SK-N-SH treated with all-trans-retinoic acid at 6 μM for 48 hours (cell line): ENCODE data around the gene PSMC1.

Experiments
- ARNTL ChIP-seq: fragments of 450-650 bp; formaldehyde crosslinking; IDR thresholded peaks from 2 replicates; pipeline ENCODE4 v1.5.0; 2020; ENCODE audit warnings: low read depth, mild to moderate bottlenecking, moderate library complexity, borderline replicate concordance
- CREB5 ChIP-seq: fragments of 250-450 bp; sonication (Bioruptor Pico); IDR thresholded peaks from 2 replicates; pipeline ENCODE4 v1.5.1; 2020; ENCODE audit warnings: low read depth, mild to moderate bottlenecking, moderate library complexity
- GLIS3 ChIP-seq: fragments of 250-450 bp; sonication (Bioruptor Pico); IDR thresholded peaks from 2 replicates; pipeline ENCODE4 v1.5.0; 2020; ENCODE audit warnings: mild to moderate bottlenecking, moderate library complexity
- ISL1 ChIP-seq: fragments of 250-450 bp; sonication (Bioruptor Pico); IDR thresholded peaks from 2 replicates; pipeline ENCODE4 v2.1.2; 2022; ENCODE audit warnings: mild to moderate bottlenecking, moderate library complexity
- OSR1 ChIP-seq: fragments of 250-450 bp; sonication (Bioruptor Pico); IDR thresholded peaks from 2 replicates; pipeline ENCODE4 v1.8.0; 2022; ENCODE audit warnings: moderate library complexity, mild to moderate bottlenecking, inconsistent platforms
- POU6F1 ChIP-seq: fragments of 250-450 bp; sonication (Bioruptor Pico); IDR thresholded peaks from 2 replicates; pipeline ENCODE4 v1.8.0; 2021; ENCODE audit warnings: low read depth, mild to moderate bottlenecking, moderate library complexity, borderline replicate concordance
- TCF4 ChIP-seq: fragments of 250-450 bp; sonication (Bioruptor Pico); IDR thresholded peaks from 2 replicates; pipeline ENCODE4 v1.8.0; 2021; ENCODE audit warnings: mild to moderate bottlenecking, moderate library complexity, borderline replicate concordance
- TOX ChIP-seq: fragments of 250-450 bp; sonication (Bioruptor Pico); IDR thresholded peaks from 2 replicates; pipeline ENCODE4 v1.8.0; 2021; ENCODE audit warnings: mild to moderate bottlenecking, moderate library complexity, borderline replicate concordance
- ZC3H10 ChIP-seq: fragments of 250-450 bp; sonication (Bioruptor Pico); IDR thresholded peaks from 2 replicates; pipeline ENCODE4 v1.5.1; 2021; ENCODE audit warnings: mild to moderate bottlenecking, moderate library complexity
- ZFP3 ChIP-seq: fragments of 250-450 bp; sonication (Bioruptor Pico); IDR thresholded peaks from 2 replicates; pipeline ENCODE4 v1.5.0; 2020; ENCODE audit warnings: mild to moderate bottlenecking, moderate library complexity
- ZFP30 ChIP-seq: fragments of 450-650 bp; formaldehyde crosslinking; IDR thresholded peaks from 2 replicates; pipeline ENCODE4 v1.5.0; 2022; ENCODE audit warnings: mild to moderate bottlenecking, moderate library complexity
- ZNF565 ChIP-seq: fragments of 450-650 bp; formaldehyde crosslinking; conservative IDR thresholded peaks from 2 replicates; pipeline ENCODE4 v1.5.0; 2020; ENCODE audit warnings: low read depth, mild to moderate bottlenecking, moderate library complexity
- TF ChIP-seq, protein P1 (sequence below): fragments of 250-450 bp; sonication (Bioruptor Pico); IDR thresholded peaks from 2 replicates; pipeline ENCODE4 v1.8.0; 2020; ENCODE audit warnings: mild to moderate bottlenecking, moderate library complexity, borderline replicate concordance
- TF ChIP-seq, protein P2 (sequence below): fragments of 250-450 bp; sonication (Bioruptor Pico); IDR thresholded peaks from 2 replicates; pipeline ENCODE4 v1.5.0; 2020; ENCODE audit warnings: mild to moderate bottlenecking, moderate library complexity

GRCh38 chr14:90263748-90264449, 7.5 kb downstream of the PSMC1 start:
- TF ChIP-seq CREB5 (CRISPR knock-in tag) (no peak), ZFP30 (no peak), ZFP3 (CRISPR knock-in tag) (no peak), ISL1 (CRISPR knock-in tag) (no peak), POU6F1 (no peak), ARNTL (no peak), GLIS3 (no peak), ZC3H10 (CRISPR knock-in tag) (no peak), ZNF565 (CRISPR knock-in tag) (no peak), OSR1 (CRISPR knock-in tag) (no peak), TOX (no peak), TCF4 (CRISPR knock-in tag) (no peak)
- TF ChIP-seq, protein P1, sequence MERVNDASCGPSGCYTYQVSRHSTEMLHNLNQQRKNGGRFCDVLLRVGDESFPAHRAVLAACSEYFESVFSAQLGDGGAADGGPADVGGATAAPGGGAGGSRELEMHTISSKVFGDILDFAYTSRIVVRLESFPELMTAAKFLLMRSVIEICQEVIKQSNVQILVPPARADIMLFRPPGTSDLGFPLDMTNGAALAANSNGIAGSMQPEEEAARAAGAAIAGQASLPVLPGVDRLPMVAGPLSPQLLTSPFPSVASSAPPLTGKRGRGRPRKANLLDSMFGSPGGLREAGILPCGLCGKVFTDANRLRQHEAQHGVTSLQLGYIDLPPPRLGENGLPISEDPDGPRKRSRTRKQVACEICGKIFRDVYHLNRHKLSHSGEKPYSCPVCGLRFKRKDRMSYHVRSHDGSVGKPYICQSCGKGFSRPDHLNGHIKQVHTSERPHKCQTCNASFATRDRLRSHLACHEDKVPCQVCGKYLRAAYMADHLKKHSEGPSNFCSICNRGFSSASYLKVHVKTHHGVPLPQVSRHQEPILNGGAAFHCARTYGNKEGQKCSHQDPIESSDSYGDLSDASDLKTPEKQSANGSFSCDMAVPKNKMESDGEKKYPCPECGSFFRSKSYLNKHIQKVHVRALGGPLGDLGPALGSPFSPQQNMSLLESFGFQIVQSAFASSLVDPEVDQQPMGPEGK (CRISPR knock-in tag) = no peak
- TF ChIP-seq, protein P2, sequence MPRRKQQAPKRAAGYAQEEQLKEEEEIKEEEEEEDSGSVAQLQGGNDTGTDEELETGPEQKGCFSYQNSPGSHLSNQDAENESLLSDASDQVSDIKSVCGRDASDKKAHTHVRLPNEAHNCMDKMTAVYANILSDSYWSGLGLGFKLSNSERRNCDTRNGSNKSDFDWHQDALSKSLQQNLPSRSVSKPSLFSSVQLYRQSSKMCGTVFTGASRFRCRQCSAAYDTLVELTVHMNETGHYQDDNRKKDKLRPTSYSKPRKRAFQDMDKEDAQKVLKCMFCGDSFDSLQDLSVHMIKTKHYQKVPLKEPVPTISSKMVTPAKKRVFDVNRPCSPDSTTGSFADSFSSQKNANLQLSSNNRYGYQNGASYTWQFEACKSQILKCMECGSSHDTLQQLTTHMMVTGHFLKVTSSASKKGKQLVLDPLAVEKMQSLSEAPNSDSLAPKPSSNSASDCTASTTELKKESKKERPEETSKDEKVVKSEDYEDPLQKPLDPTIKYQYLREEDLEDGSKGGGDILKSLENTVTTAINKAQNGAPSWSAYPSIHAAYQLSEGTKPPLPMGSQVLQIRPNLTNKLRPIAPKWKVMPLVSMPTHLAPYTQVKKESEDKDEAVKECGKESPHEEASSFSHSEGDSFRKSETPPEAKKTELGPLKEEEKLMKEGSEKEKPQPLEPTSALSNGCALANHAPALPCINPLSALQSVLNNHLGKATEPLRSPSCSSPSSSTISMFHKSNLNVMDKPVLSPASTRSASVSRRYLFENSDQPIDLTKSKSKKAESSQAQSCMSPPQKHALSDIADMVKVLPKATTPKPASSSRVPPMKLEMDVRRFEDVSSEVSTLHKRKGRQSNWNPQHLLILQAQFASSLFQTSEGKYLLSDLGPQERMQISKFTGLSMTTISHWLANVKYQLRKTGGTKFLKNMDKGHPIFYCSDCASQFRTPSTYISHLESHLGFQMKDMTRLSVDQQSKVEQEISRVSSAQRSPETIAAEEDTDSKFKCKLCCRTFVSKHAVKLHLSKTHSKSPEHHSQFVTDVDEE (CRISPR knock-in tag) = no peak
